Activated CD4-positive, alpha-beta memory T cell treated with anti-CD3 and anti-CD28 coated beads for 36 hours (primary cell): ENCODE data around the gene TMEM138. TPM values are rescaled to one million over a fixed set of nuclear protein-coding genes. Genes with fewer than 3 reads are reported as not detected.
A peak's percentile ranks its signal among the peaks of the same experiment; 100 is the strongest.

Source experiments
- CTCF ChIA-PET: fragments of 350-600 bp; sonication (Branson Sonifier 250); formaldehyde crosslinking; loops from one replicate; lab custom pipeline; 2021; ENCODE audit warnings: antibody characterized with exemption, inconsistent platforms; lab: Charles Lee
- POLR2A ChIA-PET: fragments of 350-600 bp; sonication (Branson Sonifier 250); formaldehyde crosslinking; loops from one replicate; lab custom pipeline; 2021; ENCODE audit warnings: antibody characterized with exemption; lab: Charles Lee
- DNase-seq: peaks from one replicate; pipeline ENCODE4 v3.0.0-alpha.2; 2020
- H3K27ac Mint-ChIP-seq: one replicate; pipeline ENCODE4 v1.8.0; 2021; ENCODE audit warnings: mixed read lengths
- H3K27me3 Mint-ChIP-seq: one replicate; pipeline ENCODE4 v1.8.0; 2021; ENCODE audit warnings: mixed read lengths
- H3K36me3 Mint-ChIP-seq: one replicate; pipeline ENCODE4 v1.8.0; 2021; ENCODE audit warnings: mixed read lengths
- H3K4me1 Mint-ChIP-seq: one replicate; pipeline ENCODE4 v1.8.0; 2021; ENCODE audit warnings: low read depth, mixed read lengths
- H3K4me3 Mint-ChIP-seq: one replicate; pipeline ENCODE4 v1.8.0; 2021; ENCODE audit warnings: mild to moderate bottlenecking, mixed read lengths
- H3K9me3 Mint-ChIP-seq: one replicate; pipeline ENCODE4 v1.8.0; 2021; ENCODE audit warnings: mixed read lengths
- intact Hi-C: fragments of 100-400 bp; cut with micrococcal nuclease; formaldehyde crosslinking; loops from one replicate; pipeline ENCODE4 v1.15.1; 2023
- total RNA-seq, 2 experiments: library from RNA; stranded (reverse); gene quantifications; one replicate each; pipeline ENCODE4 v1.2.3, GENCODE V29; 2021

The TMEM138 gene
- total RNA-seq, 2 experiments from 2014 or later = 33.7 to 34.6 TPM

DNA sequence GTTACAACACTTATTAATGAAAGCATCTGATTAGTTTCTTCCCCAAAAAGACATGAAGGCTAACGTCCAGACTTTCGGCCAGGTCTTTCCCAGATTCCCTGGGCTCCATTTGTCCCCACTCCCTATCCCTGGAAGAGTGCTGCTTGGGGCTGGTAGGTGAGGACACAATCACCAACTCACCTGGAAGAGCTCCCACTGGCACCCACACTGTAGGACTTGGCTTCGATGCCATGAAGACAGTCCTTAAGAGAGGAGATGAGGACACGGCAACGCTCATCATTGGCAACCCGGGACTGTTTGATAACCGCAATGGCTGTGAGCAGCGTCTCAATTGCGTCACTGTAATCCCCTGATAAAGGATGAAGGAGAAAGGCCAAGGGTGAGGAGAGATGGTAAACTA, 49.4 kb downstream of the TMEM138 start:
- Mint-ChIP-seq H3K27me3 (no peaks in the 10 kb centered on the region), H3K27ac (no peak overlapping the region), H3K4me3 (no peak overlapping the region), H3K36me3 (peaks cover 66% of the 10 kb centered on the region), H3K9me3 (no peaks in the 10 kb centered on the region), H3K4me1 (peaks cover 9% of the 10 kb centered on the region)
- intact Hi-C loops = no loop called here
- POLR2A ChIA-PET = no interaction called here
- DNase-seq = no peak
- CTCF ChIA-PET = interaction anchor here (0.8 to 1.3 kb wide), 3 partner anchors 22 to 26 kb away, joined by 3 to 5 read pairs (median 5); no protein-coding TSS in a partner anchor

- Mint-ChIP-seq H3K27ac (peak overlapping the region; percentile 6), H3K4me1 (peaks cover 18% of the 10 kb centered on the region), H3K27me3 (no peaks in the 10 kb centered on the region), H3K4me3 (no peak overlapping the region), H3K9me3 (no peaks in the 10 kb centered on the region), H3K36me3 (peaks cover 65% of the 10 kb centered on the region)
- no peak for DNase-seq
- intact Hi-C loops = no loop called here
- POLR2A ChIA-PET = no interaction called here
- CTCF ChIA-PET = interaction anchor here (0.7 kb wide), 1 partner anchor 158 kb away, joined by 4 read pairs; no protein-coding TSS in a partner anchor
Observed at GRCh38 chr11:61413496-61413895, 51.3 kb downstream of the TMEM138 start.

DNA sequence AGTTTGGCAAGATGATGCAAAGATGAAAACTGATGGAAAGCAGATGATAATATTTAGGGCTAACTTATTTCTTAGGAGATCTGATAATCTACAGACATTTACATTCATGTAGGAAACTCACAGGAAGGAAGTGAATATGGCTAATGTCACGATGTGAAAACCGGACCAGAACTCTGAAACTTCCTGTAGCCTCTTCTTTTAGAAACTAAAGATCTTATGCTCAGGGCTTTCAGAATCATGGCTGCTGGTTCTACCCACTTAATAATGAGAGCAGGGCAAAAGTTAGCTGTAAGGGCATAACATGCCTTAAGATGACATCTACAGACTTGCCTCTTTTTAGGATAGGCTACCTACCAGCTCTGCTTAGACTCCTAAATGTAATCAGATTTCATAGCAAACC, 52.4 kb downstream of the TMEM138 start:
- H3K9me3 Mint-ChIP-seq = no peaks in the 10 kb centered on the region
- ChIA-PET CTCF (interaction anchor here (0.6 to 0.7 kb wide), 2 partner anchors 21 to 90 kb away, joined by 3 read pairs; no protein-coding TSS in a partner anchor), POLR2A (interaction anchor here (0.7 kb wide), 1 partner anchor 54 kb away, joined by 3 read pairs; no protein-coding TSS in a partner anchor)
- peak overlapping the region; percentile 74 for H3K27ac Mint-ChIP-seq
- H3K27me3 Mint-ChIP-seq = no peaks in the 10 kb centered on the region
- peaks cover 66% of the 10 kb centered on the region for H3K36me3 Mint-ChIP-seq
- no peak overlapping the region for H3K4me3 Mint-ChIP-seq
- intact Hi-C loops = no loop called here
- no peak for DNase-seq
- peaks cover 22% of the 10 kb centered on the region for H3K4me1 Mint-ChIP-seq

DNA sequence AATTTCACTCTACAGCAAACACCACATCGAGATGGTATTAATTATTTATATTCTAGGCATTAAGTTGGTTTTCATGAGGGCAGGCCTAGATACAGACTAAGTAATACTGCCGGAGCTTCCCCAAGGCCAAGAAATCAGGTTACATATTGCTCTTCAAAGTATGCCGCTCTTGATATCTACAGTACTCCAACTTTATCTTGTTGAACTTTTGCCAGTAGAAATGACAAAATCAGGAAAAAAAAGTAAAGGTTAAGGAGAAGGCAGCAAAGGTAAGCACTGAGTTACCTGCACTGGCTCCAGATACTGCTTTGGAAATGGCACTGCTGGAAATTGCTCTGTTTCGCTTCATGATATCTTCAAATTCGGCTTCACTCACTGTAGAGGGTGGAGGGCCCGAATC, 53.2 kb downstream of the TMEM138 start:
- ChIA-PET POLR2A (no interaction called here), CTCF (interaction anchor here (0.6 kb wide), 1 partner anchor 21 kb away, joined by 3 read pairs; no protein-coding TSS in a partner anchor)
- H3K4me3 Mint-ChIP-seq = no peak overlapping the region
- H3K4me1 Mint-ChIP-seq = peaks cover 26% of the 10 kb centered on the region
- intact Hi-C loops = no loop called here
- H3K9me3 Mint-ChIP-seq = no peaks in the 10 kb centered on the region
- H3K27me3 Mint-ChIP-seq = no peaks in the 10 kb centered on the region
- peaks cover 72% of the 10 kb centered on the region for H3K36me3 Mint-ChIP-seq
- no peak for DNase-seq
- no peak overlapping the region for H3K27ac Mint-ChIP-seq

- Mint-ChIP-seq H3K9me3 (no peaks in the 10 kb centered on the region), H3K27ac (peak overlapping the region; percentile 29), H3K27me3 (no peaks in the 10 kb centered on the region), H3K4me1 (peaks cover 33% of the 10 kb centered on the region), H3K36me3 (peaks cover 68% of the 10 kb centered on the region), H3K4me3 (no peak overlapping the region)
- DNase-seq = no peak
- intact Hi-C loops = no loop called here
- ChIA-PET CTCF (interaction anchor here (1.1 kb wide), 1 partner anchor 34 kb away, joined by 4 read pairs; no protein-coding TSS in a partner anchor), POLR2A (no interaction called here)
Observed at GRCh38 chr11:61416941-61417340, 54.8 kb downstream of the TMEM138 start.

DNA sequence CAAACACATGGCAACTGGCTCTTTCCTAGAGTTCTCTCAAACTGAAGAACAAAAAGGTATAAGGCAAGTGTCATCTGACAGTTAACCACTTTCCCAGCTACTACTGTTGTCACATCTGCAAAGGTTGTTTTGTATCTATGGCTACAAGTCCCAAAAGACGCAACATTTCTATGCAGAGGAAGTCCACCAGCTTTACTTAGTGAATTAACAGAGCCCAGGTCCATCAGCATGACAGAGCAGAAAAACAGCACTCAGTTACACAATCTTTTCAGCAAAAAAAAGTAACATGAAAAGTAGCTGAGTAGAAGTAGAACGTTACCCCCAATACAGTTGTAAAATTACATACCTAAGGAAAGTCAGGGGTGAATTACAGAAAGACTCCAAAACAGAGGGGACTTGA, 55.5 kb downstream of the TMEM138 start:
- H3K4me3 Mint-ChIP-seq = no peak overlapping the region
- peaks cover 74% of the 10 kb centered on the region for H3K36me3 Mint-ChIP-seq
- H3K27ac Mint-ChIP-seq = peak overlapping the region; percentile 47
- CTCF ChIA-PET = interaction anchor here (1.1 to 1.5 kb wide), 2 partner anchors 35 to 82 kb away, joined by 3 to 4 read pairs; no protein-coding TSS in a partner anchor
- intact Hi-C loops = no loop called here
- no peak for DNase-seq
- peaks cover 39% of the 10 kb centered on the region for H3K4me1 Mint-ChIP-seq
- no peaks in the 10 kb centered on the region for H3K9me3 Mint-ChIP-seq
- POLR2A ChIA-PET = no interaction called here
- no peaks in the 10 kb centered on the region for H3K27me3 Mint-ChIP-seq

GRCh38 chr11:61418136-61418535, 56.0 kb downstream of the TMEM138 start:
- DNase-seq = no peak
- no peaks in the 10 kb centered on the region for H3K27me3 Mint-ChIP-seq
- POLR2A ChIA-PET = interaction anchor here (0.6 kb wide), 1 partner anchor 110 kb away, joined by 3 read pairs; no protein-coding TSS in a partner anchor
- peaks cover 71% of the 10 kb centered on the region for H3K36me3 Mint-ChIP-seq
- no peaks in the 10 kb centered on the region for H3K9me3 Mint-ChIP-seq
- no peak overlapping the region for H3K4me3 Mint-ChIP-seq
- H3K4me1 Mint-ChIP-seq = peaks cover 40% of the 10 kb centered on the region
- CTCF ChIA-PET = interaction anchor here (1.5 kb wide), 1 partner anchor 82 kb away, joined by 3 read pairs; no protein-coding TSS in a partner anchor
- intact Hi-C loops = no loop called here
- H3K27ac Mint-ChIP-seq = peak overlapping the region; percentile 47

Other genes with a start within 250 kb of the TMEM138 start
- gene VPS37C, start 200.9 kb upstream of the TMEM138 start, total RNA-seq = 1 to 10 TPM; 9.0 TPM
- not detected for gene PGA3, start 158.9 kb upstream of the TMEM138 start, total RNA-seq
- gene PGA4, start 140.0 kb upstream of the TMEM138 start, total RNA-seq = not detected
- not detected for gene PGA5, start 121.2 kb upstream of the TMEM138 start, total RNA-seq
- gene VWCE, start 67.1 kb upstream of the TMEM138 start, total RNA-seq = 1 to 10 TPM; 1.1 to 1.4 TPM
- gene DDB1, start 29.3 kb upstream of the TMEM138 start, total RNA-seq = 100 to 1,000 TPM; 222 to 223 TPM
- gene TKFC, start 29.1 kb upstream of the TMEM138 start, total RNA-seq = 100 to 1,000 TPM; 118 to 120 TPM
- 10 to 100 TPM; 32.3 to 32.9 TPM for gene CYB561A3, start 492 bp upstream of the TMEM138 start, total RNA-seq
- gene TMEM216, start 30.2 kb downstream of the TMEM138 start, total RNA-seq = 1 to 10 TPM; 9.2 to 10.0 TPM
- gene CPSF7, start 67.6 kb downstream of the TMEM138 start, total RNA-seq = 100 to 1,000 TPM in 1 of 2 experiments, 10 to 100 TPM in 1; 90.9 to 100 TPM
- 10 to 100 TPM; 31.4 to 35.4 TPM for gene SDHAF2, start 67.8 kb downstream of the TMEM138 start, total RNA-seq
- gene LRRC10B, start 146.4 kb downstream of the TMEM138 start, total RNA-seq = not detected
- not detected for gene SYT7, start 218.7 kb downstream of the TMEM138 start, total RNA-seq